Lower leg skin (tissue), 3 donors: ENCODE data around the gene ANKHD1.

Experiments
- CTCF ChIP-seq, 3 donors: fragments of 450-650 bp; IDR thresholded peaks; one replicate each; pipeline ENCODE4 v1.5.1; 2016; ENCODE audit warnings: antibody characterized with exemption in 3 of 3, mild to moderate bottlenecking in 3 of 3, moderate library complexity in 2 of 3
- POLR2A ChIP-seq, 2 donors: fragments of 450-650 bp; IDR thresholded peaks; one replicate each; pipeline ENCODE4 v1.6.1; 2016 to 2017; ENCODE audit warnings: antibody characterized with exemption in 2 of 2, mild to moderate bottlenecking in 1 of 2, moderate library complexity in 1 of 2

DNA sequence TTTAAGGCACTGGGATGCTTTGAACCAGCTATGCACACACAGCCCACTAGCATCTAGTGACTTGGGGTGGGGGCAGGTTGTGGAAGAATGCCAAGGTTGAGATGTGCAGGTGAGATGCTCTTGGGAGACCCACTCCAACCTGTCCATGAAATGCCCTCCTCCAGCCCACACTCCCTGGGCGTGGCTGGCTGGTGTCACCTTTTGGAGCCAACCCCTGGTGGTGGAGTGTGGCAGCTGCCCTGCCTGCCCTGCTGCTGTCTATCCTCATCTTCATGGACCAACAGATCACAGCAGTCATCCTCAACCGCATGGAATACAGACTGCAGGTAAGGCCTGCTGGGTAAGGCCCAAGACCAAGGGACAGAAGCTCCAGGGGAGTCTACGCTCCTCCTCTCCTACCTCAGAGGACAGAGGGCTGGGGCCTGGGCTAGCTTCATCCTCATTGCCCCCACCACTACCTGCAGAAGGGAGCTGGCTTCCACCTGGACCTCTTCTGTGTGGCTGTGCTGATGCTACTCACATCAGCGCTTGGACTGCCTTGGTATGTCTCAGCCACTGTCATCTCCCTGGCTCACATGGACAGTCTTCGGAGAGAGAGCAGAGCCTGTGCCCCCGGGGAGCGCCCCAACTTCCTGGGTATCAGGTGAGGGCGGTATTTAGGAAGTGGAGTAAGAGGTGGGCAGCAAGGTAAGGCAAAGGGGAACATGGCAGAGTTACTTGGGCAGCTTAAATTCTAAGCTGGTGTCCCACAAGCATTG lies 34.2 kb upstream of the ANKHD1 start:
- no peak for TF ChIP-seq POLR2A (IDR thresholded peaks at IDR 0.05)
- no peak for TF ChIP-seq CTCF (IDR thresholded peaks at IDR 0.05)
